Omental fat pad (tissue), 4 donors: ENCODE measurements around the gene CCDC93. TPM values are rescaled to one million over a fixed set of nuclear protein-coding genes. Genes with fewer than 3 reads are reported as not detected.

Experiments
- ATAC-seq: fragments of 150-250 bp; one replicate; pipeline ENCODE4 v1.9.1; 2016; ENCODE audit warnings: mild to moderate bottlenecking, moderate library complexity; ENCODE audit not compliant: low FRiP score
- DNase-seq: peaks from one replicate; pipeline ENCODE4 v3.0.0-alpha.2; 2019; ENCODE audit warnings: low spot score
- total RNA-seq, 4 donors: library from RNA; depleted of rRNA; stranded (reverse); fragments of >200 nt; gene quantifications; one replicate each; pipeline ENCODE4 v1.1.0, GENCODE V29; 2016
- TF ChIP-seq, protein P1 (sequence below), 3 donors: fragments of 450-650 bp; IDR thresholded peaks; one replicate each; pipeline ENCODE4 v1.5.1; 2016 to 2017; ENCODE audit warnings: antibody characterized with exemption in 3 of 3, mild to moderate bottlenecking in 3 of 3, moderate library complexity in 2 of 3

Gene CCDC93
- total RNA-seq, 4 donors from 2014 or later: 21.4 to 34.8 (median 22.3) TPM

DNA sequence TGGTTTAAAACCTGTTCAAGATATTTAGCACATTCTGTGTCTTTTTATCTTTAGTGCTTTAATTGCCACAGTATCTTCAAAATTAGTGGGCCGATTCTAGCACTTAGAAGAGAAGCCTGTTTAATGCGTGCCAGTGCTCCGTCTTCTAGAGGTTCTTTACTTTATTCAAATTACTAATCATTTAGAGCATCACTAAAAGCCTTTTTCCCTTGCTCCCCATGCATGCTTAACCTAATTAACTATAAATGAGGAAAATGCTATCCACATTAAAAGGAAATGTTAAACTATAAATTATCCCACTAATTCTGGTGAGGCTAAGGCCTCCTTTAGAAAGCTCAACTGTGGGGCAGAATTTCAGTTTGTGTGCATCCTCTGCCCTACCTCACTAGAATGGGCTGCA lies 42.9 kb upstream of the CCDC93 start:
- ATAC-seq (no peak), DNase-seq (no peak)
- TF ChIP-seq, protein P1, sequence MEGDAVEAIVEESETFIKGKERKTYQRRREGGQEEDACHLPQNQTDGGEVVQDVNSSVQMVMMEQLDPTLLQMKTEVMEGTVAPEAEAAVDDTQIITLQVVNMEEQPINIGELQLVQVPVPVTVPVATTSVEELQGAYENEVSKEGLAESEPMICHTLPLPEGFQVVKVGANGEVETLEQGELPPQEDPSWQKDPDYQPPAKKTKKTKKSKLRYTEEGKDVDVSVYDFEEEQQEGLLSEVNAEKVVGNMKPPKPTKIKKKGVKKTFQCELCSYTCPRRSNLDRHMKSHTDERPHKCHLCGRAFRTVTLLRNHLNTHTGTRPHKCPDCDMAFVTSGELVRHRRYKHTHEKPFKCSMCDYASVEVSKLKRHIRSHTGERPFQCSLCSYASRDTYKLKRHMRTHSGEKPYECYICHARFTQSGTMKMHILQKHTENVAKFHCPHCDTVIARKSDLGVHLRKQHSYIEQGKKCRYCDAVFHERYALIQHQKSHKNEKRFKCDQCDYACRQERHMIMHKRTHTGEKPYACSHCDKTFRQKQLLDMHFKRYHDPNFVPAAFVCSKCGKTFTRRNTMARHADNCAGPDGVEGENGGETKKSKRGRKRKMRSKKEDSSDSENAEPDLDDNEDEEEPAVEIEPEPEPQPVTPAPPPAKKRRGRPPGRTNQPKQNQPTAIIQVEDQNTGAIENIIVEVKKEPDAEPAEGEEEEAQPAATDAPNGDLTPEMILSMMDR (IDR thresholded peaks at IDR 0.05): no peak

DNA sequence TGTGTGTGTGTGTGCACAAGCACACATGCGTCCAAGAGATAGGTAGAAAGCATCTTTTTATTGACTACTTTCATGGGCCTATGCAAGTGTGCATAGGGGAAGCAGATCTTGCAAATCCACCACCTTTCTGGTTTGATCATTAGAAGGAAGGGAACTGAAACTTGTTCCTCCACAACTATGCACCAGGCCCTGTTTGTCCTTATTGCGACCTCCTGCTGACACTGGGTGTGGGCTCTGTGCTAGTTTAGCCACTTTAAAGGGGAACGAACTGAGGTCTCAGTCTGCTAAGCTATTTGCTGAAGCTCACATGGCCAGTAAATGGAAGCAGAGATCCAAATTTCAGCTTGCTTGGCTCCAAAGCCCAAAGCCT lies 42.3 kb upstream of the CCDC93 start:
- DNase-seq (no peak), ATAC-seq (no peak)
- TF ChIP-seq, protein P1 (IDR thresholded peaks at IDR 0.05): no peak

DNA sequence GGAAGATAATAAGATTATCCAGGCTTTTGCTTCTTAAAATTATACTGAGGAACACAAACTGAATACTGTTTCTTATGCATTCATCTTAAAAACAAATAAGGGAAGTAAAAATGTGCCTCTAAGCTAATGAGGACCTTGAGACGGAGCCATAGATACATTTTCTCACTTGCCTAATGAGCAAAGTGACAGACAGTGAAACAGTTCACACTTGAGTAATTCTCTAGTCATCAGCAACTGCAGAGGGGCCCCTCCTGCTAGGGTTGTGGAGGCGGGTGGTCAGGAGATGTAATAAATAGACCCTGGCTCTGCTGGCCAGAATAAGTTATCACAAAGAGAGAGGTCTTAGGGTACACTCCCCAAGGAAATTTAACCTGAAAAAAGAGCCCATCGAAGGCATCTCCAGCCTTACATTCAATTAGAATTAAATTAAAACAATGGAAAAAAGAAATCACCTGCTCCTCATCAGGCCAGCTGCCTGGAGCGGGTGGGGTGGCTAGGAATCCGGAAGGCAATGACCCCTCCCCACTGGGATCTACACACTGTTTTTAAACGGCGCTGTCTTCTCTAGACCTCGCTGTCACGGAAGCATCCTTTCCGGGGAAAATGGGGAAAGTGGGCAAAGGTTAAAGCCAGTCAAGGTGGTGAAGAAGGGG lies 41.8 kb upstream of the CCDC93 start:
- ATAC-seq (no peak), DNase-seq (no peak)
- TF ChIP-seq, protein P1 (IDR thresholded peaks at IDR 0.05): no peak

DNA sequence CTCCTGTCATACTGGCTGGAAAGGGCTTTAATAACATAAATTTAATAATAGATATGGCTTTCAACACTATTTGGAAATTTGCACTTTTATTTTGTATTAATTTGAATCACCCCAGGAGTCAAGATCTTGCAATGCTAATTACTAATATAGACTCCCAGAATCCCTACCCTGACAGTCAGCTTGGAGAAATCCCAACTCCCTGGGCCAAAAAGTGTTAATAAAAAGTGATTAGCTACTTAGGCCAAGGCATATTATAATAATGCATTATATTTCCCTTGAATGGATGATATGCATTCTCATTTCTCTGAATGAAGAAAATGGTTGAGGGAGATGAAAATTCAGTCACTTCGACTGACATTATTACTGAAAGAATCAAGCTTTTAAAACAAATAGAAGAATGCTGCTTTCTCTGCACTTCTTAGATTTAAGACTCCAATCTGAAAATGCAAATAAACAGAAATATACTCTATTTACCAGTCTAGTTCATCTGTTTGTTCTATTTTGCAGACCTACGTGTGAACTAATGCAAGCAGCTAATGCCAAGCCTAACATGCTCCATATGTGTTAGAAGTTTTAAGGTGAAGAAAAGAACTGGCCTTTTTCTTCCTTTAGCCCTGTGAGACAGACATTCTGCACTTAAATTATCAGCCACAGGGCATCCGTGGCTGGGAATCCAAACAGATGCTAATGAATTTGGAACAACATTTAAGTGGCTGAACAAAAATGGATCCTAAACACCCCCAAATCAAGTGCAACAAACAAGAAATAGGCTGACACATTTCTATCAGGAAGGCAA lies 40.5 kb upstream of the CCDC93 start:
- ATAC-seq (no peak), DNase-seq (no peak)
- TF ChIP-seq, protein P1 (IDR thresholded peaks at IDR 0.05): no peak

DNA sequence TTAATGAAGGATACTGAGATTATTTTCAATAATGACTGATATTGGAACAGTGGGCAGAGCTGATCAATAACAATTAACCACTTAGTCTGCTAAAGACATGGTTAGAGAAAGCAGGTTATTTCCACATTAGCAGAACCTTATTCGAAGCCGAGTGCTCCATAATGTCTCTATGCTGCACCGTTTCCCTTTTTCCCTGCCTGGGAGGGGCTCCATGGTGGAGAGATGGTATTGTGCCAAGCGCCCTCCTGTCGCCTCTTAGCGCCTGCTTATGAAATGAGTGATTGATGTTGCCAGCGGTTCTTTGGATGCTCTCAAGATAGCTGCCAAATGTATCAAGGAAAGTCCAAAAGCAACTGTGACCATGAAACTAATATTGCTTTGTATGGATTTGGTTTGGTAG lies 39.8 kb upstream of the CCDC93 start:
- DNase-seq (no peak), ATAC-seq (no peak)
- TF ChIP-seq, protein P1 (IDR thresholded peaks at IDR 0.05): no peak

DNA sequence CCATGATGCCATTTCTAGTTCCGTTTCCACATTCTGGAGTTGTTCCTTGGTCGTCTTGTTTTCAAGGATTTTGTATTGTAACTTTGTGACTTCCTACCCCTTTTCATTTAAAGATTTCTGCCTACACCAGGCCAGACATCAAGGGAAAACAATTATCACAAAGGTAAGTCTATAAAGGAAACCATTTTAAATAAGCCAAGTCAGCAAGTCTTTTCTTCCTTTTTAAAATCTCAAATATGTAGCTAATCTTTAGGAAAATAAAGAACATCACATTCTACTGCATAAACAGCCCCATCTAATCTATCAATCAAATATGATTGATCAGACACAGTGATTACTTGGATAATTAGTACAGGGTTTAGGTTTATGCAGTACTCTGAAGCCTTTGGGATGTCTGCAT lies 38.6 kb upstream of the CCDC93 start:
- DNase-seq (no peak), ATAC-seq (no peak)
- TF ChIP-seq, protein P1 (IDR thresholded peaks at IDR 0.05): no peak
